Cerebellar cortex (tissue), 1 donor: ENCODE measurements around the gene HELZ.
"Not testable (repeated sequence)": the region's sequence is repeated elsewhere in the genome, so short reads cannot be mapped to it uniquely, and the experiment has no call there.

Source experiments
- DNase-seq: peaks from one replicate; pipeline ENCODE4 v3.0.0-alpha.2; 2015; ENCODE audit warnings: low spot score

HELZ gene

DNA sequence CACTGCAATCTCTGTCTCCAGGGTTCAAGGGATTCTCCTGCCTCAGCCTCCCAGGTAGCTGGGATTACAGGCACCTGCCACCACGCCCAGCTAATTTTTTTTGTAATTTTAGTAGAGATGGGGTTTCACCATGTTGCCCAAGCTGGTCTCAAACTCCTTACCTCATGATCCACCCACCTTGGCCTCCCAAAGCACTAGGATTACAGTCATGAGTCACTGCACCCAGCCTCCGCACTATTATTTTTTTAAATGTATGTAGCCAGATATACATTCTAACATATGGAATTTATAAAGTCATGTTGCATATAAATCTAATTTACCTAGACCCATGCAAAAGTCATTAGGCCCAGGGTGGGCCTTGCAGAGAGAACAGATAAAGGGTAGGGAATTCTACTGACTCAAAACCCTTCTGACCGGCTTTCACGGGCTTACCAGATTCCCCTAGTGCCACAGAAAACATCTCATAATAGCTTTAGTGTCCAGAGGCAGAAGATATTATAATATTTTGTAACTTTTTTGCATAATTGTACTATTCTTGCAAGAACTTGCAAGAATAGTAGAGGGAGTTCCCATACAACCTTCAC lies 20.5 kb upstream of the HELZ start:
- DNase-seq, result no peak

DNA sequence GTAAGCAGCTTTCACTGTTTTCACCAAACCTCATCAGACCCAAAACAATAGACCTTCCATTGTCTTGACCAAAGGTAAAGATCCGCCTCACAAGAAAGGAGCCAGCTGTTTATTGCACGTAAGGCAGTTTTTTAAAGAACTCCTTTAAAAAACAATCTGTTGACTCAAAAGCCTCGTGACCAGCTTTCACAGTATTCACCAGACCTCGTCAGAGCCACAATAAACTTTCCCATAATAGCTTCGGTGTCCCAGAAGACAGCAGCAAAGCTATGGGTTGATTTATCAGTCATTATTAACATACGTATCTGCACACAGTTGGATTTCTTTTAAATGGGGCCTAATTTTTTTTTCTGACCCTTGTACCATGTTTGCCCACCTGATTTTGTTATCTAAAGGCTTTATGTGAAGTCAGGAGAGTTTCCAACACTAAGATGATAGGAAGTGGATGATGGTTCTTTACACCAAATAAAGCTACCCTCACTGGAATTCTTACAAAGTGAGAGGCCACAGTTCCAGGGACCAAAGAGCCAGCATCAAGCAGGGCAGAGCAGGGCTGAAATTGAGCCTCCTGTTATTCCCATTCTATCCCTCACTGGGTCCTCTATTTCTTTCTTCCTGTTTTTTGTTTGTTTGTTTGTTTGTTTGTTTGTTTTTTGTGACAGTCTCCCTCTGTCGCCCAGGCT lies 17.6 kb upstream of the HELZ start:
- peak; percentile 33 for DNase-seq

DNA sequence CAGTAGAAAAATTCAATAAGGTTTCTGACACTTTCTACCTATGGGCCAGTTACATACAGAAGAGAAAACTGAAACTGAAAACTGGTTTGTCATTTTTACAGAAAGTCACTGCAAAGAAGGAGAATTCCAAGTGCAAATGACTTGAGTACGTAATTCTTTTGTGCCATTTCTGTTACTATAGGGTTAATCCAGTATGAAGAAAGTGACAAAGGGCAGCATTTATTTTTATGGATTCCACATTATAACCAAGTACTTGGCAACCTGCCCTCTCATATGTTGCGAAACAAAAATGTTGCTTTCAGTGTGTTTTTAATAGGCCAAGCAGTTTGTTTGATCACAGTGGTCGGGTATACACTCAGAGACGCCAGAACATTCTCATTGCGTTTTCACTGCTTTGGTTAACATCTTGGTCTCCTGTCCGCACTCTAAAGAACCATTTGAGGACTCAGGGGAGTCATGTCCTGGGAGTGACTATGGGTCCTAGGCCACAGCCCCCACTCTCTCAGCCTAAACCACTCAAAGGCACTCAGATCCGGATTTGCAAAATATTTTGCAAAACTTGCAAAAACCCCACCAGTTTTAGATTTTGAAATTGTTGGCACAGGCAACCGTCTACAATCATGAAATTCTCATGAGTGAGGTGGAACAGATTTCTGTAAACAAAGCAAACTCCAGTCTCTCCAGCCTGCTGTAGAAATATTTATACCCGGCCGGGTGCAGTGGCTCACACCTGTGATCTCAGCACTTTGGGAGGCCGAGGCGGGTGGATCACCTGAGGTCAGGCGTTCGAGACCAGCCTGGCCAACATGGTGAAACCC lies 15.4 kb upstream of the HELZ start:
- DNase-seq, result no peak

DNA sequence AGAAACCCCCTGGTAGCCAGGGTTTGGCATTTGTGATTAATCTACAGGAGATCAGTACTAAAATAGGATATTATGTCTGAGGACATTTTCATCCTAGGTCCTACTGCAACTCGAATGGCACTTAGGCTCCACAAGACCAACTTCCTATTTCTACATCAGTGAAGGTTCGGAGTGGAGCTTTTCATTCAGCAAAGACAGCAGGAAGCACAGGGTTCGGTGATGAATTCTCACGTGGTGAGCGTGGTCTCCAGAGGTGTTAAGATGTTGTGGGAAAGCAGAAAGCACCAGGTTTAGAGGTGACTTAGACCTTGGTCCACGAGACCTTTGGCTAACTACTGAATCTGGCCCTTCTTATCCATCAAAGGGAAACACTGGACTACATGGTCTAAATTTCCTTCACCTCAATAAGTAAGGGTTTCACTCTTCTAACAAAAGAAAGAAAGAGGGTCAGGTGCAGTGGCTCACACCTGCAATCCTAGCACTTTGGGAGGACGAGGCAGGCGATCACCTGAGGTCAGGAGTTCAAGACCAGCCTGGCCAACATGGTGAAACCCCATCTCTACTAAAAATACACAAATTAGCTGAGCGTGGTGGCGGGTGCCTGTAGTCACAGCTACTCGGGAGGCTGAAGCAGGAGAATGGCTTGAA lies 13.9 kb upstream of the HELZ start:
- no peak for DNase-seq

DNA sequence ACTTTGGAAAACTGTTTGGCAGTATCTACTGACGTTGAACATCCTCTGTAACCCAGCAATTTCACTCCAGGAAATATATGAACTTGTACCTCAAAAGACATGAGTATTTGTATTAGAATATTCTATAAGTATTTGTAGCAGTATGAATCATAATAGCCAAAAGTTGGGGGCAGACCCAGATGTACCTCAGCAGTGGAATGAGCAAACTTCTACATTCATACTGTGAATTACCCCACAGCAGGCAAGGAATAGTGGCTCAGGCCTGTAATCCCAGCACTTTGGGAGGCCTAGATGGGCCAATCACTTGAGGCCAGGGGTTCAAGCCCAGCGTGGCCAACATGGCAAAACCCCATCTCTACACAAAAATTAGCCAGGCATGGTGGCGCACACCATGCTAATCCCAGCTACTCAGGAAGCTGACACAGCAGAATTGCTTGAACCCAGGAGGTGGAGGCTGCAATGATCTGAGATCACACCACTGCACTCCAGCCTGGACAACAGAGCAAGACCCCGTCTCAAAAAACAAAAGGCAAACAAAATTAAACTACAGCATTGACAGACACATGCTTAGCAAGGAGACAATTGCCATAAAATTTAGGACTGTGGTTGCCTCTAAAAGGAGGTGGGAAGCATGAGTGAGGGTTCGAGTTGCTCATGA lies 11.2 kb upstream of the HELZ start:
- no peak for DNase-seq

DNA sequence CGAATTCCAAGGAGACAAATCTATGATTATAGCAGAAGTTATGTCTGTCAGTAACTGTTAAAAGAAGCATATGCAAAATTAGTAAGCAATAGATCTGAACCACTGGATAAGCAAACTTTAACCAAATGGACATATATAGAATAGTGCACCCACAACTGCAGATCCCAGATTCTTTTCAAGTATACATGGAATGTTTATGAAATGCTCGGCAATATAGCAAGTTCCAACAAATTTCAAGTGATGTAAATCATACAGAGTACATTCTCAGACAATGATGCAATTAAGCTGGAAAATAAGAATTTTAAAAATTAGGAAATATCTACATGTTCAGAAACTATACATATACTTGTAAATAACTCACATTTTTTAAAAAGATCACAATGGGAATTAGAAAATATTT lies 8.4 kb upstream of the HELZ start:
- no peak for DNase-seq

DNA sequence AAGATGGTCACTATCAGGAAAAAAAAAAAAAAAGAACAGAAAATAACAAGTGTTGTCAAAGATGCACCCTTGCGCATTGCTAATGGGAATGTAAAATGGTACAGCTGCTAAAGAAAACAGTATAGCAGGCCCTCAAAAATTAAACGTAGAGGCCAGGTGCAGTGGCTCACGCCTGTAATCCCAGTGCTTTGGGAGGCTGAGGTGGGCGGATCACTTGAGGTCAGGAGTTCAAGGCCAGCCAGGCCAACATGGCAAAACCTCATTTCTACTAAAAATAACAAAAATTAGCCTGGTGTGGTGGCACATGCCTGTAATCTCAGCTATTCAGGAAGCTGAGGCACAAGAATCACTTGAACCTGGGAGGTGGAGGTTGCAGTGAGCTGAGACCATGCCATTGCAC lies 6.6 kb upstream of the HELZ start:
- not testable (repeated sequence) for DNase-seq

DNA sequence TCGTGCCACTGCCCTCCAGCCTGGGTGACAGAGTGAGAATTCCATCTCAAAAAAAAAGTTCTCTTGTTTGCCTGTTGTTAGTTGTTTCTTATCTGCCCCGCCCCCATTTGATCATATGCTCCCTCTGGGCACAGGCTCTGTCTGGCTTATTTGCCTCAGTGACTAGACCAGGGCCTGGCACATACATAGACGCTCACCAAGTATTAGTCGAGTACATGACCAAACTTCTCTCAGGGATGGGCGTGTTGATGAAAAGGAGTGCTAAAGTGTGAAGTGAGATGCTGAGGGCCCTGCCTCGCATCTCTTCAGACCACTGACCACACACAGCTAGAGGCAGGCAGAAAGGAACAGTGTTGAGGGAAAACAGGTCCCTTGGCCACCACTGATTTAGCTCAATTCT lies 3.3 kb upstream of the HELZ start:
- DNase-seq, result no peak

DNA sequence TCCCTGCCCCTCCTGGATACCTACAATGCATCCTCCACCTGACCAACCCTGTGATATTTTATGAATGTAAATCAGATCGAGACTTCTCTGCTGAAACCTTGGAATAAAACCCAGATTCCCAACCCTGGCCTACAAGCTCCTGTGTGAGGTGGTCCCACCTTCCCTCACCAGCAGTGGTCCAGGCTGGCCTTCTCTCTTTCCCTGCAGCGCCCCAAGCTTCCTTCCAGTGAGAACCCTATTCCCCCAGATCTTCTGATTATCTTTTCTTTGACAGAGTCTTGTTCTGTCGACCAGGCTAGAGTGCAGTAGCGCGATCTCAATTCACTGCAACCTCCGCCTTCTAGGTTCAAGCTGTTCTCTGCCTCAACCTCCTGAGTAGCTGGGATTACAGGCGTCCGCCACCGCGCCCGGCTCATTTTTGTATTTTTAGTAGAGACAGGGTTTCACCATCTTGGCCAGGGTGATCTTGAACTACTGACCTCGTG lies 2.5 kb upstream of the HELZ start:
- no peak for DNase-seq

DNA sequence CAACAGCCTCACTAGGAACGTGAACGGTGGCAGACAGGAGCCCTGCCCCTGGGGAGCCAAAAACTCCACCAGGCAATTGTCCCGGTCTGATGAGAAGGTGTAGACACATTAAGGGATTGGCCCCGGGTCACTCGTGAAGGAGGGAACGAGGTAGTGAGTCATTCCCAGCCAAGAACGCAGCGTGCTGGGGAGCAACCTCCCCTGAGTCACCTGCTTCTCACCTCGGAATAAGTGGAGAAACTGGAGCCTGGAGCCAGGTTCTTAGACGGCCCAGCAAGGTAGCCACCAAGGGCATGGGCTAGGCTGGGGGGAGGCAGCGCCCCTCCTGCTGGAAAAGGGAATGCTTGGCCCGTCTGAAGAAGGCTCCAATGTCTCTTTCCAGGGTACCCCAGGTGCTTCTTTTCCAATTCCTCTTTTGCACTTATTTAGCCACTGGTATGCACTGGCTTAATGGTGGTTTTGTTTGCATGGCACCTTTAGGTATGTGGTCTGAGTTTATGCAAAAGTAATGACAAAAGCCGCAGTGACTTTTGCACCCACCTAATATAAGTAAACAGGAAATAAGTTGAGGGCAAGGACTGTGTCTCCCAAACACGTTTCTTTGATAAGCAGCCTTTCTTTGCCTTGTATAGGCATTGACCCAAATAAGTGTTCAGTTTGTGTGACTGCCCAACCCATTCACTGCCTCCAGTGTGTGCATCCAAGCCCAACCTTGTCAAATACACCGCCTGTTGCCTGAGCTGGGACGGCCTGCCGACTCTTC lies 1.8 kb upstream of the HELZ start:
- DNase-seq, result peak; percentile 89

DNA sequence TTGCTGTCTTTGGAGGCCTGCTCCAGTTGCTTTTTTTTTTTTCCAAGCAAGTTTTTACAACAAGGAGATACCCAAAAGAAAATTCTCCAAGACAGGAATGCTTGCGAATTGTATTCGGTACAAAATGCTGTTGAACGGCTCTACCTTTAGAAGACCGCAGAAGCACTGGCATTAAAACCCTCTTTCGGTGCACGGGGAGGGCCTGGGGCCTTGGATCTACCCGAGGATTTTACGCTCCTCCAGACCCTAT lies 1.3 kb upstream of the HELZ start:
- DNase-seq, result no peak

DNA sequence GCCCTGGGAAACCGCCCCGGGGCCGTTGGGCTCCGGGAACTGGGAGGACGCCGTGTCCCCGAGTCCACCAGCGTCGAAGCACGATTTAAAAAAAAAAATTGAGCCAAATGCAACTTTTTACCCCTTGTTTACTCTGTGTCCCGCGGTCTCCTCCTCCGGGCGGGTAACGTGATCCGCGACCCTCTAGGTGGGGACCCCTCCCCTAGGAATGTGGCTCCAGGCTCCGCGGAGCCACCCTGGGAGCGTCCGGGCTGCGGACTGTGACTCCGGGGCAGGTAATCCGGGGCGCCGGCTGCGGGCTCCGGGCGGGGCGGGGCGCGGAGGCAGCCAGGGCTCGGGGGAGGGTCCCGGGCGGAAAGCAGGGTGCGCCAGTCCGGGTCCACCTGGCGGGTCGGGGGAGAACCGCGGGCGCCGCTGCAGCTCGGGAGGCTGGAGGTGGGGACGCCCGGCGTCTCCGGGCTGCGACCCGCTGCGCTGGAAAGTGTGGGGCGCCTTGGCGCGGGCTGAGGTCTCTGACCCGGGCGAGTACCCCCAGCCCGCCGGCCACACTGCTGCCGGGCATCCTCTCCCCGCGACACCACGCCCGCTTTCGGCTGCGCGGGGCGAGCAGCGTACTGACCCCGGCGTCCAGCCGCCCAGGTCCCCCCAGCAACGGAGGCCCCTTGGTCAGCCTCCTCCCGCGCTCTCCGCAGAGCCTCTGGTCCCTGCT lies 852 bp upstream of the HELZ start:
- peak; percentile 55 for DNase-seq

DNA sequence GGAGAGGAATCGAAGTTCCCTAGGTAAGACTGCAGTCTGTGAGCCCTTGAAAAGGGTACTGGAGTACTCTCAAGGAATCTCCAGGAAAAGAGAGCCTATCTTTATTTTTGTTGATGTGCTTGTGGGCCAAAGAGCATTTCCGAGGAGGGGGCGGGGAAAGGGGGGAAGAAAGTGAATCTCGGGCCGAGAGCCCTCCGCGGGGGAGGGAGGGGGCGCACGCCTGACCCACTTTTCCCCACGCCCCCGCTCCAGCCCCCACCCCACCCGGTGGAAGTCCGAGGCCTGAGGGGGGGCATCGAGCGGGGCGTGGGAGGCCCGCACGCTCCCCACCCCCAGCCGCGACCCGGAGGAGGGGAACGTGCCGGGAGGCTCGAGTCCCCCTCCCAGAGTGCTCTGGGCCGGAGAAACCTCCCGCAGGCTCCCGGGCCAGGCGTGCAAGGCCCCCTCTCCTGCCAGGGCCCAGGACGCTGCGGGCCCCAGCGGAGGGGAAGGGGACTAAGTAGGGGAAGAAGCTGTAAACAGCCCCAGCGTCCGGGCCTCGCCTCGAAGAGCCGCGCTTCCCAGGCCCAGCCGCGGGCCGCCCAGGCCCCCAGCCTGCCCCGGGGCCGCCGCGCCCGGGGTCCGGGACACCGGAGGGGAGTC lies 444 bp downstream of the HELZ start:
- no peak for DNase-seq

DNA sequence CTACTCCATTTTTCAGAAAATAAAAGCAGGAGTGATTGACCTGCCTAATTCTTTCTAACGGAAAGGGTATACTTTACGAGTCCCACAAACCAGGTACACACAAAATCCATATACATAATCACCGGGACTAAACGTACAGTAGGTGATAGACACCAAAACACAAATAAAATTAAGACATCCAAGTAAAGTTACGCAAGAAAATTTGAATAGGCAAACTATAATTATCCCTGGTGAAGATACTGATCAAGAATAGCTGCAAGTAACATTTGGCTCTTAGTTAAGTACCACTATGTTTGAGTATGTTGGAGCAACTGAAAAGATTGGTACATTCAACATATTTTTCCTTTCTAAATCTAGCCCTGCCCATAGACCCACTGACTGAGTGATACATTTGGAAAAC lies 1.7 kb downstream of the HELZ start:
- DNase-seq, result no peak

DNA sequence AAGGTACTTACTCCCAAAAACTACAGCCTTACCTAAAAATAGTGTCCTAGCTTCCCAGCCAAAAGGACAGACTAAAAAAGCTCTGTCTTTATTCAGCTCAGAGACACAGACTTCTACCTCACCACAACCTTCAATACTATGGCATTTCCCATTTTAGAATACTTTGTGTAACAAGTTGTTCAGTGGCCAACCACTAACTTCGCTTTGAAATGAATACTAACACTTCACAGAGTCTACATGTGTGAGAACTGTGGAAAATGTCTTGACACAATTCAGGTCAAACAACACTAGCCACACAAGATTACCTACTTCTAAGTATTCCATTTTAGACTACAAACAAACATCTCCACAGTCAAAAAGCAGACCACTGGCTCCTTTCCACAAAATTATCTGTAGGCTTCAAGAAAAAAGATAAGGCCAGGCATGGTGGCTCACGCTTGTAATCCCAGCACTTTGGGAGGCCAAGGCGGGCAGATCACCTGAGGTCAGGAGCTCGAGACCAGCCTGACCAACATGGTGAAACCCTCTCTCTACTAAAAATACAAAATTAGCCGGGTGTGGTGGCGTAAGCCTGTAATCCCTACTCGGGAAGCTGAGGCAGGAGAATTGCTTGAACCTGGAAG lies 3.2 kb downstream of the HELZ start:
- DNase-seq, result no peak

DNA sequence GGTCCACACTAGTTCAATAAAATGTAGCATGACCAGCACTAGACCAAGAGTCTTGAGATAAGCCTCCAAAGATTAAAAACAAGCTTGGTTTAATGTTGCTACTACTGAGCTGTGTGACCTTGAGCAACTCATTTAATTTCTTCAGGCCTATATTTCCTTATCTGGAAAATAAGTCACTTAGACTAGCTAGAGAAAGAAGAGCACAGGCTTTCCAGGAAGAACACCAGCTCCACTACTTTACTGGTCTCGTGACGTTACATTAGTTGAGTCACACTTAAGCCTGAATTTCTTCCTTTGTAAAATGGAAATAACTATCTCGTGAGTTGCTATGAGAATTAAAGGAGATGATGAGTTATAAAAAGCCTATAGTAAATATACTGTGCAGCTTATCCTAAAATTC lies 5.4 kb downstream of the HELZ start:
- DNase-seq, result no peak

DNA sequence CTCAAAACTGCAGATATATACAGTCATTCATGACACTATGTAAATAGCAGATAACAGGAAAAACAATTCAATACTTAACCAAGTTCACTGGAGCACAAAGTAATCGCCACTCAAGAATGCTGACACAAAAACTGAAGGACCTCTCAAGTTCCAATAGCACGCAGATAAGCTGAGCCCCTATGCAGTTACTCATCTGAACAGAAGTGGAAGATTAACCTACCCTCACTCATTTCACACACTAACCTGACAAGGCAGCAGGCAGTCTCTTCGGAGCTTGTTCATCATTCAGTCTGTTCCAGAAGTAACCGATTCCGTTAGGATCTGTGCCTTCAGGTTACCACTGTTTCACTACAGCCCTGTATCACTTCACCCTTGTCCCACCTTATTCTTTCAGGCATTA lies 6.0 kb downstream of the HELZ start:
- no peak for DNase-seq

DNA sequence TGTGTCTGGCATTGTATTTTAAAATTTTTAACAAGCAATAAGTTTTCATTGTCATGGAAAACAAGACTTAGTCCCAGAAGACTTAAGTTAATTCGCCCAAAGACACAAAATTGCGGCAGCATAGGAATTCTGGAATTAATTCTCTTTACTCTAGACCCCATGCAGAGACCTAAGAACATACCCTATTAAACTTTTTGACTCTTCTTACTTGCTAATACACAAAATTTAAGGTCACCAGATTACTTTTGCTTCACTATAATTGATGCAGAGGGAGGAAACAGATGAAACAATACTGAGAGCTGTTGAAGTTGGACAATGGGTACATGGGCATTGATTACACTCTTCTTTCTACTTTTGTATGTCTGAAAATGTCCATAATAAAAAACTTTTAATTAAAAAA lies 12.6 kb downstream of the HELZ start:
- no peak for DNase-seq

DNA sequence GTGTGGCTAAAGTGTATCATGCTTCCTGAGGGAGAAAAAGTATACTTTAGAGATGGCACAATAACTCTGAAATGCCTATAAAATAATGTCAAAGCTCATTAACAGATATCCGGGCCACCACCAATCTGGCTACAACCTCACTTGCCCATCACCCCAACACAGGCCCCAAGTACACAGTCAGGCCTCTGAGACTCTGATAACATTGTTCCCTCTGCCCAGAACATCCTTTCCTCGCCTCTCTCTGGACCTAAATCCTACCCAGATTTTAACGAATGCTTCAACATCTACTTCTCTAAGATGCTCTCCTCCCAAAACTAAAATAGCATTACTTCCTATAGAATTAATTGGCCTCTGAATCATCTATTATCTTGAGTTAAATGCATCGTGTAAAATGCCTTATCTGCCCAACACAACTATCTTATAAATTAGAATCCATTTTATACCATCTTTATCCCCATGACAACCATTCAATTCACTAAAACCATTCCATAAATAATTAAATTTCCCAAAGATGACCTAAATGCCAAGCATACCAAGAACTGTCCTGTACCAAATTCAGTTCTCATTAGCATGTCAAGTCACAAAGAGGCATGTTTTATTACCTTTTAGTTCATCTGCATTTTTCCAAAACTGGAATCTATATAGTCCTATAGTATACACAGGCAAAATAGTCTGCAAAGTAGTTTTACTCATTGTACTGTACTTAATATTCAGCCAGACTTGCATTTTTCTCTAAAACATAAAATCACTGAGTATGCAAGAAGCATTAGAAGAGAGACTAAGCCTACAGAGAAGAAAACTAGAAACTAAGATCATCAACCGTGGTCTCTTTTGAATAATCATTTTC lies 15.7 kb downstream of the HELZ start:
- no peak for DNase-seq
